Regular cardiac myocyte (primary cell): ENCODE results near the gene ZNF613. TPM values are rescaled to one million over a fixed set of nuclear protein-coding genes. Genes with fewer than 3 reads are reported as not detected.

Experiments used
- total RNA-seq: library from RNA; depleted of rRNA; stranded (reverse); fragments of >200 nt; gene quantifications from 2 replicates; pipeline ENCODE4 v1.2.3, GENCODE V29; 2014

The ZNF613 gene
- 4.2 and 8.7 TPM in 2 replicates for total RNA-seq

GRCh38 chr19:51926784-51927741 lies at the start of gene ZNF613:
Gene ZNF613, plus strand, starts transcription at chr19:51927472. Its CDS starts 8,749 bp downstream, at chr19:51936221.

DNA sequence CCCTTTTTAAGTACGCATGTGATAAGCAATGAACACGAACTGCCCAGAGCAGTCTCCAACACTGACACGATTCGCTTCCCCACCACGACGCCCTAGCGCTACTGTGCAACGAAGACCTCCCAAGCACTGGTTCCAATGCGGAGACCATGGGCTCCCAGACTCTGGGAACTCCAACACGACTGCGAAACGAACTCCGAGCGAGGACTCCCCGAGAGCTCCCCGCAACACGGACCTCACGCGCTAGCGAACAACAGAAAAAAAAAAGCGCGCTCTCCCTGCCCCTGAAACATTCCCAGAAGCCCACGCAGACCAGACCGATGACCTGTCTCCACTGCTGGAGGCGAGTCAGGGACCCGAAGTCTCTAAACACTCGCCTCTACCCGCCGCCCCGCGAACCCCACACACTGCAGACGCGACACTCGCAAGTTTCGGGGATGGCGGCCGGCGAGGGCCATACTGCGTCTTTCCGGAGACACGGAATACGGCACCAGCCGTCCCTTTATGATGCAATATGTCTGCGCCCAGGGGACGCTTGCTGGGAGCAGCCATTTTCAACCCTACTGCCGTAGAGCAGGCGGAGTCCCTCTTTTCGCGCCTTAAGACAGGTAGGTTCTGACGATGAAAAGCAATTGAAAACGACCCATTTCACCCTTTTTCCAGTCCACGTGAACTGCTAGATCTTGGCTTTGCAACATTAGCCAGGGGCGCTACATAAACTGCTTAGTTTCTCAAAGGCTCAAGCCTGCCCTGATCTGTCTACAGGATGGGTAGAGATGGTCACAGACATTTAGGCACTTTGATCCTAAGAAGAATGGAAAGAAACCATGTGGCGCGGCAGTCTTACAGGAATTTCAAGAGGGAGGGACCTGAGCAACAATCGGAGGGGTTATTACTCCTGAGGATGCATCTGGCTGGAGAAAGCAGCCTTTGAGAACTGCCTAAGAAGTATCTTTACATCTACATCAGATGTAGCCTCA lies 39.5 kb upstream of the ZNF613 start, which contains the start of gene ZNF577:
TSS of gene ZNF577 (minus strand) at position 430 of the 977 bp plus-strand sequence. CDS start 7,569 bp downstream, outside the sequence.

GRCh38 chr19:51904331-51905165 lies 22.7 kb upstream of the ZNF613 start, which contains the start of gene ZNF649:
Gene ZNF649, minus strand, starts transcription at chr19:51905017. Its CDS starts 4,910 bp downstream, at chr19:51900107.

DNA sequence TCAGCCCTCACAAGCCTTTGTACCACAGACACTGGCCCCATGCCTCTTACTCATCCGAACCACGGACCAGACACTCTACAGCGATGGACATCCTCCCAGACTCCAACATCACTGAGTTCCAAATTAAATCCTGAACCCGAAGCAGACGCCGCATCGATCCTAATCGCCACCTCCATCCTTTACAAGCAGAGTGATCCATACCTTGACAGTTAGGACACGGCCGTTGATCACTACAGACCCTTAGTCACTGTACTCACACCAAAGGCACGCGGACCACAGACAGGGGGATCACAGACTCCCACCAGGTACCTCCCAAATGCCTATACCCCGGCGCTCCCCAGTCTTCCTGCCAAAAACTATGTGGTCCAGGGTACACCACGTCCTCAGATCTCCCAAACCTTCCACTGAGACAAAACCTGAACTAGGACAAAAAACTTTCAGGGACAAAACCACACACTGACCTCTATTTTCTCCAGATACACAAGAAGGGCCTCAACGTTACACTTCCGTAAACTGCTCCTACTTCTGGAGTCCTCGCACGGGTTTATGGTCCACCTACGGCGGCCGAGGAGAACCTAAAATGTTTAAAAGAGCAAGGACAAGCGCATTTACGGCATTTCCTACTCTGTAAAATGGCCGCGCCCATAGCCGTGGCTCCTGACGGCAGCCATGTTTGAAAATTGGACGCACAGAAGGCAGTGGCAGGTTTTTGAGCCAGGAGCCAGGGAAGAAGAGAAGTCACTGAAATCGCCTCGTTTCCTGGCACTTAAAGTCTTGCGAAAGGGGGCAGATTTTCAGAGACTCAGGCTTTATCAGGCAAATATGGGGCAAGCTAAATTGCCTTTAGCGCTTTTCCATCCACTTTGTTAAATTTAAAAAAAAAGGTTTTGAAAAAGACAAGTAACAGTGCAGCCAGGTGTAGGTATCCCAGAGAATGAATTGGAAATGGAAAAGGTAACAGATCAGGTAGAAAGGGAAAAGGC lies 59.3 kb downstream of the ZNF613 start, which contains the start of gene ZNF350:
TSS of gene ZNF350 (minus strand) at position 532 of the 983 bp plus-strand sequence. CDS start 12,480 bp downstream, outside the sequence.

Other genes with a start within 250 kb of the ZNF613 start
- gene SPACA6, start 234.1 kb upstream of the ZNF613 start, total RNA-seq = 4.8 and 5.2 TPM in 2 replicates
- 28.2 and 243 TPM in 2 replicates for gene HAS1, start 203.5 kb upstream of the ZNF613 start, total RNA-seq
- gene FPR1, start 175.6 kb upstream of the ZNF613 start, total RNA-seq = 0.56 and 0.96 TPM in 2 replicates
- gene FPR2, start 166.3 kb upstream of the ZNF613 start, total RNA-seq = under 0.01 and 0.19 TPM in 2 replicates
- gene FPR3, start 132.3 kb upstream of the ZNF613 start, total RNA-seq = under 0.01 TPM in 1 of 2 replicates, not detected in the other
- gene ZNF577, start 39.5 kb upstream of the ZNF613 start, total RNA-seq = 7.7 and 11.3 TPM in 2 replicates
- 6.5 and 7.3 TPM in 2 replicates for gene ZNF649, start 22.5 kb upstream of the ZNF613 start, total RNA-seq
- 8.2 and 14.1 TPM in 2 replicates for gene ZNF350, start 59.4 kb downstream of the ZNF613 start, total RNA-seq
- gene ZNF615, start 80.7 kb downstream of the ZNF613 start, total RNA-seq = 11.5 and 20.0 TPM in 2 replicates
- gene ZNF614, start 100.9 kb downstream of the ZNF613 start, total RNA-seq = 10.7 and 12.7 TPM in 2 replicates
- 8.8 and 14.7 TPM in 2 replicates for gene ZNF432, start 121.4 kb downstream of the ZNF613 start, total RNA-seq
- gene ZNF841, start 168.3 kb downstream of the ZNF613 start, total RNA-seq = 21.5 and 43.4 TPM in 2 replicates
- gene ZNF616, start 212.5 kb downstream of the ZNF613 start, total RNA-seq = 12.8 and 18.3 TPM in 2 replicates
- 3.1 and 7.6 TPM in 2 replicates for gene ZNF836, start 244.1 kb downstream of the ZNF613 start, total RNA-seq